ENCODE data around the gene ATP11A. TPM values are rescaled to one million over a fixed set of nuclear protein-coding genes. Genes with fewer than 3 reads are reported as not detected.
A peak's percentile ranks its signal among the peaks of the same experiment; 100 is the strongest.
"Not testable (repeated sequence)": the region's sequence is repeated elsewhere in the genome, so short reads cannot be mapped to it uniquely, and the experiment has no call there.

Gene ATP11A
- total RNA-seq, 2 donors from 2014 or later, result 15.8 to 19.6 TPM

GRCh38 chr13:112882555-112883024 lies 192.8 kb downstream of the ATP11A start:
- no peak for TF ChIP-seq CTCF (IDR thresholded peaks at IDR 0.05)
- Histone ChIP-seq H3K9me3 (no peaks in the 10 kb centered on the region), H3K4me1 (peaks cover 3% of the 10 kb centered on the region), H3K4me3 (no peak overlapping the region), H3K27ac (no peak overlapping the region), H3K9ac (ENCODE audit: low read depth in 2 of 2, low read length in 2 of 2) (no peak overlapping the region), H3K36me3 (no peaks in the 10 kb centered on the region), H3K27me3 (no peaks in the 10 kb centered on the region)
- intact Hi-C loops (cut with DNase I), result no loop called here
- no peak for DNase-seq

GRCh38 chr13:112883241-112883945 lies 193.6 kb downstream of the ATP11A start:
- TF ChIP-seq CTCF (IDR thresholded peaks at IDR 0.05), result no peak
- H3K4me3 ChIP-seq, result no peak overlapping the region
- H3K9me3 ChIP-seq, result no peaks in the 10 kb centered on the region
- no peak for DNase-seq
- H3K27me3 ChIP-seq, result no peaks in the 10 kb centered on the region
- no peak overlapping the region for H3K9ac ChIP-seq (ENCODE audit: low read depth in 2 of 2, low read length in 2 of 2)
- intact Hi-C loops (cut with DNase I), result no loop called here
- no peaks in the 10 kb centered on the region for H3K36me3 ChIP-seq
- H3K4me1 ChIP-seq, result peaks cover 3% of the 10 kb centered on the region
- no peak overlapping the region for H3K27ac ChIP-seq

GRCh38 chr13:112884700-112885099 lies 194.9 kb downstream of the ATP11A start:
- H3K36me3 ChIP-seq; H3K27ac ChIP-seq; H3K4me1 ChIP-seq; H3K27me3 ChIP-seq; H3K9ac ChIP-seq (ENCODE audit: low read depth in 2 of 2, low read length in 2 of 2); DNase-seq; intact Hi-C loops (cut with DNase I); H3K9me3 ChIP-seq; H3K4me3 ChIP-seq: not testable (repeated sequence)

GRCh38 chr13:112885242-112885781 lies 195.5 kb downstream of the ATP11A start:
- H3K36me3 ChIP-seq, result no peaks in the 10 kb centered on the region
- H3K9ac ChIP-seq (ENCODE audit: low read depth in 2 of 2, low read length in 2 of 2), result peak overlapping the region in 1 of 2 donors; percentile 27
- H3K27ac ChIP-seq, result no peak overlapping the region
- peaks cover 3% of the 10 kb centered on the region for H3K4me1 ChIP-seq
- H3K9me3 ChIP-seq, result no peaks in the 10 kb centered on the region
- no peak overlapping the region for H3K4me3 ChIP-seq
- TF ChIP-seq CTCF (IDR thresholded peaks at IDR 0.05), result no peak
- no peak for DNase-seq
- intact Hi-C loops (cut with DNase I), result no loop called here
- no peaks in the 10 kb centered on the region for H3K27me3 ChIP-seq

GRCh38 chr13:112885782-112886268 lies 196.0 kb downstream of the ATP11A start:
- no peak overlapping the region for H3K27ac ChIP-seq
- no peaks in the 10 kb centered on the region for H3K27me3 ChIP-seq
- peak; percentile 87 for DNase-seq
- no peaks in the 10 kb centered on the region for H3K36me3 ChIP-seq
- H3K4me3 ChIP-seq, result no peak overlapping the region
- peak overlapping the region; percentile 27 to 40 for H3K9ac ChIP-seq (ENCODE audit: low read depth in 2 of 2, low read length in 2 of 2)
- intact Hi-C loops (cut with DNase I), result no loop called here
- no peaks in the 10 kb centered on the region for H3K9me3 ChIP-seq
- H3K4me1 ChIP-seq, result peaks cover 3% of the 10 kb centered on the region
- no peak for TF ChIP-seq CTCF (IDR thresholded peaks at IDR 0.05)

GRCh38 chr13:112887151-112887550 lies 197.3 kb downstream of the ATP11A start:
- H3K36me3 ChIP-seq, result no peaks in the 10 kb centered on the region
- intact Hi-C loops (cut with DNase I), result no loop called here
- DNase-seq, result no peak

More at GRCh38 chr13:112887151-112887550, 197.3 kb downstream of the ATP11A start:
- H3K9ac ChIP-seq (ENCODE audit: low read depth in 2 of 2, low read length in 2 of 2), result no peak overlapping the region
- H3K4me3 ChIP-seq, result no peak overlapping the region
- no peaks in the 10 kb centered on the region for H3K27me3 ChIP-seq
- no peak for TF ChIP-seq CTCF (IDR thresholded peaks at IDR 0.05)
- H3K27ac ChIP-seq, result no peak overlapping the region
- H3K4me1 ChIP-seq, result peaks cover 3% of the 10 kb centered on the region
- no peaks in the 10 kb centered on the region for H3K9me3 ChIP-seq

Measured in colonic mucosa (tissue), 4 donors.